Effector memory CD4-positive, alpha-beta T cell (primary cell): Measurements from ENCODE around the gene RHOU.

Source experiments
- DNase-seq, 3 donors: peaks; one replicate each; pipeline ENCODE4 v3.0.0-alpha.2; 2020
- H3K27ac ChIP-seq: 2 replicates; pipeline ENCODE4 v1.7.0; 2013; ENCODE audit warnings: mild to moderate bottlenecking, low read length, moderate library complexity; ENCODE audit not compliant: insufficient read depth, poor library complexity, severe bottlenecking
- H3K27me3 ChIP-seq: replicated peaks from 2 replicates; pipeline ENCODE4 v1.7.0; 2013; ENCODE audit warnings: mild to moderate bottlenecking, low read length; ENCODE audit not compliant: insufficient read depth, control insufficient read depth, poor library complexity, severe bottlenecking
- H3K36me3 ChIP-seq: 2 replicates; pipeline ENCODE4 v1.7.0; 2013; ENCODE audit warnings: mild to moderate bottlenecking, low read length, moderate library complexity; ENCODE audit not compliant: control insufficient read depth, insufficient read depth
- H3K4me1 ChIP-seq: 2 replicates; pipeline ENCODE4 v1.7.0; 2013; ENCODE audit warnings: low read length, mild to moderate bottlenecking; ENCODE audit not compliant: control insufficient read depth, insufficient read depth, poor library complexity, severe bottlenecking
- H3K4me3 ChIP-seq: 2 replicates; pipeline ENCODE4 v1.7.0; 2013; ENCODE audit warnings: low read length, low read depth, mild to moderate bottlenecking; ENCODE audit not compliant: insufficient read depth, poor library complexity, severe bottlenecking
- H3K9me3 ChIP-seq: 2 replicates; pipeline ENCODE4 v1.7.0; 2013; ENCODE audit warnings: mild to moderate bottlenecking, low read length, moderate library complexity; ENCODE audit not compliant: control insufficient read depth

The RHOU gene

GRCh38 chr1:228792601-228793000 is 57.3 kb downstream of the RHOU start:
- H3K4me1 ChIP-seq: peaks cover 23% of the 10 kb centered on the region
- H3K27ac ChIP-seq: no peak overlapping the region
- H3K4me3 ChIP-seq: no peak overlapping the region
- no peaks in the 10 kb centered on the region for H3K9me3 ChIP-seq
- DNase-seq: no peak
- no peaks in the 10 kb centered on the region for H3K27me3 ChIP-seq
- no peaks in the 10 kb centered on the region for H3K36me3 ChIP-seq

DNA sequence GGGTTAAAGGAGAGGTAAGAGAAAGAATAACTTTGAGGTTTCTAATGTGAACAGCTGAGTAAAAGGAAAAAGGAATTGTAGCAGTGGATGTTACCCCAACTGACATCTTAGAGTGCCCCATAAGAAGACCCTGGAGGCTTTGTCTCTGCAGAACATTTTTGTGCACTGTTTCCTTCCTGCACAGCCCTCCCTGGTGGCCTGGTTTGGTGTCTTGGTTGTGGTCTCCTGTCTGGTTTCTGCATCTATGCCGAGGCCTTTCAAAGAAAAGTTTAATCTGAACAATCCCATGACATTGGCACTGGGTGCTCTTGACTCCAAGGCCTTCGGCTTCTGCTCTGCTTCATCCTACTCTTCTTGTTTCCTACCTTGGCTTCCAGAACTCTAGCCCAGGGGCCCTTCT is 57.8 kb downstream of the RHOU start:
- no peaks in the 10 kb centered on the region for H3K9me3 ChIP-seq
- no peak overlapping the region for H3K4me3 ChIP-seq
- H3K27ac ChIP-seq: no peak overlapping the region
- H3K4me1 ChIP-seq: peaks cover 23% of the 10 kb centered on the region
- H3K27me3 ChIP-seq: no peaks in the 10 kb centered on the region
- no peaks in the 10 kb centered on the region for H3K36me3 ChIP-seq
- DNase-seq: no peak

GRCh38 chr1:228794173-228794572 is 58.9 kb downstream of the RHOU start:
- Histone ChIP-seq H3K27me3 (no peaks in the 10 kb centered on the region), H3K4me3 (peak overlapping the region; percentile 11), H3K9me3 (no peaks in the 10 kb centered on the region), H3K27ac (no peak overlapping the region), H3K4me1 (peaks cover 23% of the 10 kb centered on the region), H3K36me3 (no peaks in the 10 kb centered on the region)
- DNase-seq: no peak

GRCh38 chr1:228794810-228795209 is 59.5 kb downstream of the RHOU start:
- Histone ChIP-seq H3K4me3 (no peak overlapping the region), H3K36me3 (no peaks in the 10 kb centered on the region), H3K27ac (no peak overlapping the region), H3K4me1 (peaks cover 23% of the 10 kb centered on the region), H3K9me3 (no peaks in the 10 kb centered on the region), H3K27me3 (no peaks in the 10 kb centered on the region)
- DNase-seq: no peak

DNA sequence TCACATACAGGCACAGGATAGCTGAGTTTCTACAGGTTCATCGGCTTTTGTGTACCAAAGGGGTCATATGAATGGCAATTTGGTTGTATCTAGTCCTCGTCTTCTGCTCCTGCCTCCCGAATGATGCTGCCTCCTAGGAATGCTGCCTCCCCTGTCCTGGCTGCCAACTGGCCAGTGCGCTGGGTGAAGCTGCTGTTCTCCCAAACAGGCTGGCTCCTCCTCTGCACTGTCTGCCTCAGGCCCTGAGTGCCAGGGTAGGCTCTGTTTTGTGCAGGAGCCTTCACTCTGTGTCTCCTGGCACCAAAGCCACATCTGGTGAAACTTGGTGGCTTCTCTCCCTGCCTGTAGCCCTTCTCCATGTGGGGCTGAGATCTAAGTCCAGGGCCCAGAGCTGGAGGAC is 60.3 kb downstream of the RHOU start:
- Histone ChIP-seq H3K4me1 (peaks cover 23% of the 10 kb centered on the region), H3K36me3 (no peaks in the 10 kb centered on the region), H3K27me3 (no peaks in the 10 kb centered on the region), H3K4me3 (no peak overlapping the region), H3K9me3 (no peaks in the 10 kb centered on the region), H3K27ac (no peak overlapping the region)
- DNase-seq: no peak
